Lung (tissue), 12 donors: ENCODE data around the gene SLCO2A1. TPM values are rescaled to one million over a fixed set of nuclear protein-coding genes. Genes with fewer than 3 reads are reported as not detected.

Source experiments
- ATAC-seq: fragments of 200-7000 bp; cut with Tn5 transposase; one replicate; pipeline ENCODE4 v1.9.1; 2020; ENCODE audit warnings: moderate number of reproducible peaks; ENCODE audit not compliant: insufficient read depth, low FRiP score
- DNase-seq, 3 donors: peaks; one replicate each; pipeline ENCODE4 v3.0.0-alpha.2; 2013 to 2017
- H3K27ac ChIP-seq, 2 donors: one replicate each; pipeline ENCODE4 v1.5.1; 2013; ENCODE audit warnings: mild to moderate bottlenecking in 2 of 2, moderate library complexity in 2 of 2, control low read depth in 1 of 2, inconsistent platforms in 1 of 2, low read depth in 1 of 2, low read length in 1 of 2
- H3K27me3 ChIP-seq, 3 donors: one replicate each; pipeline ENCODE4 v1.5.1; 2013; ENCODE audit warnings: low read length in 2 of 3; ENCODE audit not compliant: control insufficient read depth in 3 of 3, insufficient read depth in 3 of 3
- H3K36me3 ChIP-seq, 4 donors: one replicate each; pipeline ENCODE4 v1.5.1; 2013; ENCODE audit warnings: low read length in 4 of 4, mild to moderate bottlenecking in 1 of 4, moderate library complexity in 1 of 4; ENCODE audit not compliant: control insufficient read depth in 4 of 4, insufficient read depth in 4 of 4
- H3K4me1 ChIP-seq, 5 donors: one replicate each; pipeline ENCODE4 v1.5.1; 2013; ENCODE audit warnings: low read length in 5 of 5, mild to moderate bottlenecking in 2 of 5, moderate library complexity in 1 of 5; ENCODE audit not compliant: control insufficient read depth in 5 of 5, insufficient read depth in 5 of 5
- H3K4me3 ChIP-seq: one replicate; pipeline ENCODE4 v1.5.1; 2013; ENCODE audit warnings: mild to moderate bottlenecking, control low read depth, moderate library complexity
- H3K9ac ChIP-seq, 2 donors: one replicate each; pipeline ENCODE4 v1.5.1; 2013; ENCODE audit warnings: low read length in 2 of 2, control low read depth in 1 of 2; ENCODE audit not compliant: insufficient read depth in 1 of 2
- H3K9me3 ChIP-seq, 4 donors: one replicate each; pipeline ENCODE4 v1.5.1; 2013; ENCODE audit warnings: low read length in 3 of 4, mild to moderate bottlenecking in 1 of 4, moderate library complexity in 1 of 4; ENCODE audit not compliant: control insufficient read depth in 4 of 4, insufficient read depth in 3 of 4
- CTCF ChIP-seq: IDR thresholded peaks from 2 replicates; pipeline ENCODE4 v1.5.1; 2012; ENCODE audit warnings: mild to moderate bottlenecking; ENCODE audit errors: control extremely low read depth, extremely low read depth
- WGBS, 2 donors: extraction: QIAGEN DNeasy Blood & Tissue Kit; methylation state at CpG; one replicate each; pipeline ENCODE4 v1.1.7; 2013; 5-methylcytosine and 5-hydroxymethylcytosine counted together
- polyA plus RNA-seq, 2 donors: library from polyadenylated mRNA; stranded (reverse); fragments of 200-250 nt; gene quantifications; one replicate each; pipeline ENCODE4 v1.2.1, GENCODE V29; 2013
- total RNA-seq, 2 donors: library from RNA; depleted of rRNA in 1 of 2; stranded (reverse); fragments of >200 nt in 1 of 2; gene quantifications; one replicate each; pipeline ENCODE4 v1.2.1, GENCODE V29; 2014 to 2021
- donor health status: control.
- donor health status: control.
- donor health status: Bipolar disorder and iron deficiency.
- donor health status: healthy.
- donor health status: DM: yes; HTN: yes; CAD: no.

Gene SLCO2A1
- total and polyA plus RNA-seq, 4 donors: 27.2 to 131 (median 42.7) TPM

GRCh38 chr3:133948996-133949395 is 80.7 kb downstream of the SLCO2A1 start:
- WGBS, 2 donors: 84 to 94% methylated on average over 7 of the region's 7 CpGs
- ATAC-seq (no peak), DNase-seq (no peak)
- H3K27ac ChIP-seq: peak overlapping the region; percentile 37 to 43
- H3K9me3 ChIP-seq: peaks cover 0 to 7% (median 0%) of the 10 kb centered on the region in 4 donors
- H3K9ac ChIP-seq: no peak overlapping the region
- H3K4me1 ChIP-seq: peaks cover 0 to 30% (median 14%) of the 10 kb centered on the region in 5 donors
- no peaks in the 10 kb centered on the region for H3K27me3 ChIP-seq
- no peaks in the 10 kb centered on the region for H3K36me3 ChIP-seq
- TF ChIP-seq CTCF: no peak
- H3K4me3 ChIP-seq: no peak overlapping the region

- Histone ChIP-seq H3K4me1 (peaks cover 0 to 37% (median 19%) of the 10 kb centered on the region in 5 donors), H3K9me3 (peaks cover 0 to 7% (median 0%) of the 10 kb centered on the region in 4 donors), H3K36me3 (no peaks in the 10 kb centered on the region), H3K27ac (peak overlapping the region; percentile 43 to 50), H3K9ac (no peak overlapping the region), H3K27me3 (no peaks in the 10 kb centered on the region), H3K4me3 (no peak overlapping the region)
- no peak for ATAC-seq
- DNase-seq: no peak
- no peak for TF ChIP-seq CTCF
- 80 to 89% methylated on average over 9 of the region's 9 CpGs for WGBS, 2 donors
Measured at GRCh38 chr3:133948131-133948810, 81.5 kb downstream of the SLCO2A1 start.

- no peak for TF ChIP-seq CTCF
Measured at GRCh38 chr3:133945381-133946095, 84.2 kb downstream of the SLCO2A1 start.

More at GRCh38 chr3:133945381-133946095, 84.2 kb downstream of the SLCO2A1 start:
- Histone ChIP-seq H3K27me3 (no peaks in the 10 kb centered on the region), H3K4me1 (peaks cover 0 to 58% (median 25%) of the 10 kb centered on the region in 5 donors), H3K9ac (no peak overlapping the region), H3K27ac (peak overlapping the region; percentile 15 to 71), H3K36me3 (peaks cover 0 to 4% (median 0%) of the 10 kb centered on the region in 4 donors), H3K4me3 (no peak overlapping the region), H3K9me3 (peaks cover 0 to 2% (median 0%) of the 10 kb centered on the region in 4 donors)
- WGBS, 2 donors: 75 to 79% methylated on average over 12 of the region's 12 CpGs
- ATAC-seq (no peak), DNase-seq (no peak)
